Ishikawa (cell line): ENCODE measurements around the gene ROR1.

Experiments used
- CEBPB ChIP-seq: IDR thresholded peaks from 2 replicates; pipeline ENCODE4 v1.6.1; 2012
- CREB1 ChIP-seq: IDR thresholded peaks from 2 replicates; pipeline ENCODE4 v1.6.1; 2012; ENCODE audit warnings: low read depth
- EGR1 ChIP-seq: IDR thresholded peaks from 2 replicates; pipeline ENCODE4 v1.6.1; 2012
- EP300 ChIP-seq: IDR thresholded peaks from 2 replicates; pipeline ENCODE4 v1.6.1; 2012; ENCODE audit warnings: borderline replicate concordance
- FOXM1 ChIP-seq: IDR thresholded peaks from 2 replicates; pipeline ENCODE4 v1.6.1; 2012; ENCODE audit warnings: low read depth, borderline replicate concordance
- MAX ChIP-seq: IDR thresholded peaks from 2 replicates; pipeline ENCODE4 v1.6.1; 2012
- NFIC ChIP-seq: IDR thresholded peaks from 2 replicates; pipeline ENCODE4 v1.6.1; 2012
- RAD21 ChIP-seq: IDR thresholded peaks from 2 replicates; pipeline ENCODE4 v1.6.1; 2012; ENCODE audit warnings: low read depth
- REST ChIP-seq: IDR thresholded peaks from 2 replicates; pipeline ENCODE4 v1.6.1; 2012; ENCODE audit warnings: low read depth, mild to moderate bottlenecking
- TAF1 ChIP-seq: IDR thresholded peaks from 2 replicates; pipeline ENCODE4 v1.6.1; 2012; ENCODE audit warnings: low read depth, mild to moderate bottlenecking
- TCF12 ChIP-seq: IDR thresholded peaks from 2 replicates; pipeline ENCODE4 v1.6.1; 2012; ENCODE audit warnings: low read depth
- TEAD4 ChIP-seq: IDR thresholded peaks from 2 replicates; pipeline ENCODE4 v1.6.1; 2012
- USF1 ChIP-seq: IDR thresholded peaks from 2 replicates; pipeline ENCODE4 v1.6.1; 2012
- YY1 ChIP-seq: IDR thresholded peaks from 2 replicates; pipeline ENCODE4 v1.6.1; 2012; ENCODE audit warnings: low read depth
- ZBTB7A ChIP-seq: IDR thresholded peaks from 2 replicates; pipeline ENCODE4 v1.6.1; 2012; ENCODE audit warnings: low read depth

The ROR1 gene

GRCh38 chr1:64061430-64062104, 287.8 kb downstream of the ROR1 start:
- TF ChIP-seq TEAD4 (no peak), USF1 (no peak), CEBPB (no peak), TAF1 (no peak), EP300 (no peak), CREB1 (no peak), FOXM1 (no peak), TCF12 (no peak), ZBTB7A (no peak), REST (no peak), EGR1 (no peak), NFIC (no peak)

GRCh38 chr1:64062529-64062928, 288.7 kb downstream of the ROR1 start:
- TF ChIP-seq CEBPB (no peak), TCF12 (no peak), NFIC (no peak), EP300 (no peak), EGR1 (no peak), CREB1 (no peak), RAD21 (no peak), FOXM1 (no peak), TAF1 (no peak), USF1 (no peak), REST (no peak), MAX (no peak), ZBTB7A (no peak), YY1 (no peak), TEAD4 (no peak)

- no peak for TF ChIP-seq NFIC
Observed at GRCh38 chr1:64062941-64063581, 289.2 kb downstream of the ROR1 start.

GRCh38 chr1:64065571-64065970, 291.8 kb downstream of the ROR1 start:
- no peak for TF ChIP-seq CEBPB
- no peak for TF ChIP-seq RAD21
- TF ChIP-seq TCF12, result no peak
- no peak for TF ChIP-seq YY1
- no peak for TF ChIP-seq MAX
- TF ChIP-seq USF1, result no peak; the same call in 1 of the 2 replicates
- no peak for TF ChIP-seq REST
- TF ChIP-seq TEAD4, result no peak
- TF ChIP-seq FOXM1, result no peak
- no peak for TF ChIP-seq NFIC
- no peak for TF ChIP-seq ZBTB7A
- no peak for TF ChIP-seq TAF1
- no peak for TF ChIP-seq CREB1
- no peak for TF ChIP-seq EGR1
- TF ChIP-seq EP300, result no peak
